Pancreas (tissue), 10 donors: Measurements from ENCODE around the gene COG2. TPM values are rescaled to one million over a fixed set of nuclear protein-coding genes. Genes with fewer than 3 reads are reported as not detected.

Experiments
- ATAC-seq, 4 donors: fragments of 200-7000 bp; cut with Tn5 transposase; one replicate each; pipeline versions ENCODE4 v1.8.0 to v1.9.1; 2020; ENCODE audit warnings: mild to moderate bottlenecking in 4 of 4, moderate library complexity in 4 of 4
- DNase-seq, 6 donors: peaks; one replicate each; pipeline ENCODE4 v3.0.0-alpha.2; 2020
- FAIRE-seq: peaks from 2 replicates; lab custom pipeline; 2012; peaks lifted over from hg19 to GRCh38; lab: Jason Lieb, UNC
- H3K27ac ChIP-seq, 4 donors: fragments of 200-600 bp; sonication (generic); 1 replicate in 3 of 4; 2 replicates in 1 of 4; pipeline versions ENCODE4 v1.5.0 to v1.8.0; 2020
- H3K27me3 ChIP-seq, 4 donors: fragments of 200-600 bp; one replicate each; pipeline ENCODE4 v1.8.0; 2021
- H3K36me3 ChIP-seq, 3 donors: fragments of 200-600 bp; sonication (generic) in 1 of 3; one replicate each; pipeline versions ENCODE4 v1.5.0 to v1.8.0; 2020 to 2021
- H3K4me1 ChIP-seq, 3 donors: fragments of 200-600 bp; one replicate each; pipeline ENCODE4 v1.8.0; 2021
- H3K4me3 ChIP-seq, 4 donors: fragments of 200-600 bp; sonication (generic) in 2 of 4; one replicate each; pipeline versions ENCODE4 v1.5.0 to v1.8.0; 2020 to 2021
- H3K9me3 ChIP-seq, 4 donors: fragments of 200-600 bp; one replicate each; pipeline ENCODE4 v1.8.0; 2021
- WGBS, 2 donors: extraction: QIAGEN DNeasy Blood & Tissue Kit; methylation state at CpG; one replicate each; pipeline ENCODE4 v1.1.7; 2013; 5-methylcytosine and 5-hydroxymethylcytosine counted together
- intact Hi-C, 3 donors: fragments of 100-400 bp; cut with DNase I; formaldehyde crosslinking; loops; one replicate each; pipeline versions ENCODE4 v1.11.1 to v1.14.2; 2022
- polyA plus RNA-seq, 2 donors: library from polyadenylated mRNA; stranded (reverse); fragments of 200-250 nt; gene quantifications; one replicate each; pipeline ENCODE4 v1.2.3, GENCODE V29; 2013
- total RNA-seq, 6 donors: library from RNA; stranded (reverse); fragmentation: NEBNext Ultra II Directional in 4 of 6; extraction: Animal tissue kit (Norgen Biotek cat#: 25700) in 4 of 6; gene quantifications; one replicate each; pipeline versions ENCODE4 v1.2.1 to v1.2.4, GENCODE V29; 2021 to 2023
- TF ChIP-seq, protein P1 (sequence below), 4 donors: fragments of 200-600 bp; sonication (generic) in 3 of 4; IDR thresholded peaks; one replicate each; pipeline versions ENCODE4 v1.5.0 to v1.8.0; 2021; ENCODE audit warnings: antibody characterized with exemption in 4 of 4
- donor health status: healthy with polysubstance abuse.
- donor health status: DM: no; HTN: no; CAD: no; lungs with moderate emphysema.
- donor health status: DM: no; HTN: no; CAD: no.
- donor health status: control.
- donor health status: control.
- donor health status: Bipolar disorder and iron deficiency.
- donor health status: DM: yes; HTN: yes; CAD: no.
- donor health status: DM: no; HTN: no; CAD: no.
- donor health status: DM: no; HTN: no; CAD: no.
- donor health status: DM: yes; HTN: yes; CAD: no.

COG2 gene
- total and polyA plus RNA-seq, 8 donors = 6.5 to 17.1 (median 14.5) TPM

DNA sequence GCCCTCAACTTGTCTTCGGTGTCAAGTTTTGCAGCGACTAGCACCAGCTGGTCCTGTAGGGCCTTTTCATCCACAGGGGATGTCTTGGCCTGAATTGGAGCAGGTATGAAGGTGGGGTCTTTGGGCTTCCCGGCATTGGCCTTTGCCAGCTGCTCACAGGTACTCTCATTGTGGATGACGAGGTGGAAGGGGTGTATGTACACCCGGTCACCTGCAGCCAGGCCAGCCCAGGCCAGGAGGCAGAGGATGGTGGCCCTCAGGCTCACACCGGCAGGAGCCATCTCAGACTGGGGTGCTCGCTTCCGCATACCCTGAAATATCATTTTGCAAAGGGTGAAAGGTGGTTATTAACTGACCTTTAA is 68.2 kb downstream of the COG2 start:
- Histone ChIP-seq H3K4me1 (peaks cover 6 to 15% (median 12%) of the 10 kb centered on the region in 3 donors), H3K36me3 (no peaks in the 10 kb centered on the region), H3K27me3 (no peaks in the 10 kb centered on the region), H3K4me3 (no peak overlapping the region), H3K27ac (no peak overlapping the region), H3K9me3 (no peaks in the 10 kb centered on the region)
- intact Hi-C loops = no loop called here
- DNase-seq (no peak), FAIRE-seq (no peak), ATAC-seq (no peak)
- 92 to 97% methylated on average over 8 of the region's 8 CpGs for WGBS, 2 donors
- TF ChIP-seq, protein P1, sequence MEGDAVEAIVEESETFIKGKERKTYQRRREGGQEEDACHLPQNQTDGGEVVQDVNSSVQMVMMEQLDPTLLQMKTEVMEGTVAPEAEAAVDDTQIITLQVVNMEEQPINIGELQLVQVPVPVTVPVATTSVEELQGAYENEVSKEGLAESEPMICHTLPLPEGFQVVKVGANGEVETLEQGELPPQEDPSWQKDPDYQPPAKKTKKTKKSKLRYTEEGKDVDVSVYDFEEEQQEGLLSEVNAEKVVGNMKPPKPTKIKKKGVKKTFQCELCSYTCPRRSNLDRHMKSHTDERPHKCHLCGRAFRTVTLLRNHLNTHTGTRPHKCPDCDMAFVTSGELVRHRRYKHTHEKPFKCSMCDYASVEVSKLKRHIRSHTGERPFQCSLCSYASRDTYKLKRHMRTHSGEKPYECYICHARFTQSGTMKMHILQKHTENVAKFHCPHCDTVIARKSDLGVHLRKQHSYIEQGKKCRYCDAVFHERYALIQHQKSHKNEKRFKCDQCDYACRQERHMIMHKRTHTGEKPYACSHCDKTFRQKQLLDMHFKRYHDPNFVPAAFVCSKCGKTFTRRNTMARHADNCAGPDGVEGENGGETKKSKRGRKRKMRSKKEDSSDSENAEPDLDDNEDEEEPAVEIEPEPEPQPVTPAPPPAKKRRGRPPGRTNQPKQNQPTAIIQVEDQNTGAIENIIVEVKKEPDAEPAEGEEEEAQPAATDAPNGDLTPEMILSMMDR (IDR thresholded peaks at IDR 0.05) = no peak

DNA sequence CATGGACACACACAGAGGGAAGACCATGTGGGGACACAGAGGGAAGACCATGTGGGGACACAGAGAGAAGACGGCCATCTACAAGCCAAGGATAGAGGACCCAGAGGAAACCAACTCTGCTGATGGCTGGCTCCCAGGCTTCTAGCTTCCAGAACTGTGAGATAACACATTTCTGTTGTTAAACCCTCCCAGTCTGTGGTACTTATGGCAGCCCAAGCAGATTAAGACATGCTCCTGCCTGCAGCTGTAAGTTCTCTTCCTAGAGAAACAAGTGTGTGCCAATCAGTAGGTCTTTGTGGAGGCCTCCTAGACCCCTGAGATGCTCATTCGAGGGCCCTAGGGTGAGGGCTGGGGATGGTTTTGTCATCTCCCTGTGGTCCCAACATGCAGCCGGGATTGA is 69.0 kb downstream of the COG2 start:
- intact Hi-C loops = no loop called here
- Histone ChIP-seq H3K36me3 (no peaks in the 10 kb centered on the region), H3K4me1 (peaks cover 6 to 15% (median 12%) of the 10 kb centered on the region in 3 donors), H3K9me3 (no peaks in the 10 kb centered on the region), H3K27ac (no peak overlapping the region), H3K27me3 (no peaks in the 10 kb centered on the region), H3K4me3 (no peak overlapping the region)
- ATAC-seq (no peak), FAIRE-seq (no peak), DNase-seq (no peak)
- 94% methylated on average over 3 of the region's 3 CpGs for WGBS, 2 donors
- TF ChIP-seq, protein P1 (IDR thresholded peaks at IDR 0.05) = no peak

DNA sequence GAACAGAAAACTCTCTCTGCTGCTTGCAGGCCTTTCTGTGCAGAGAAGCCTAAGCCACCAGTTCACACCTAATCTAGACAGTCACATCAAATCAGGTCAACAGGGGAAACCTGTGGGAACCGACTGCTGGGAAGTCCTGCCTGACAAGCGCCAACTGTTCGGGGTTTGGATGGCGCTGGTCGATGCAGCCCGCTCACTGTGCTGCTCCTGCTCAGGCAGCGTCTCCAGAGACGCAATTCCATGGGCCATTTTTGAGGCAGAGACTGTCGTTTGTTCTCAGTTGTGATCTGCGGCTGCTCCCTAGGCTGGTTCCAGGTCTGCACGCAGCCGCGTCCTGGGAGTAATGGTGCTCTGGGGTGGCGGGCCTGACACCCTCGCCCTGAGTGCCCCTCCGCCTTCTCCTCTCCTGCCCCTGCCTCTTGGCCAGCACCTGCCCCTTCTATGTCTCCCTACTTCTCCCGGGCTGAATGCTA is 70.2 kb downstream of the COG2 start:
- peaks cover 6 to 15% (median 12%) of the 10 kb centered on the region in 3 donors for H3K4me1 ChIP-seq
- no peak for FAIRE-seq
- TF ChIP-seq, protein P1 (IDR thresholded peaks at IDR 0.05) = no peak
- no peak for DNase-seq
- ATAC-seq = no peak
- H3K9me3 ChIP-seq = no peaks in the 10 kb centered on the region
- H3K27me3 ChIP-seq = no peaks in the 10 kb centered on the region
- intact Hi-C loops = no loop called here
- H3K36me3 ChIP-seq = no peaks in the 10 kb centered on the region
- no peak overlapping the region for H3K4me3 ChIP-seq
- 95% methylated on average over 17 of the region's 17 CpGs for WGBS, 2 donors
- H3K27ac ChIP-seq = no peak overlapping the region

DNA sequence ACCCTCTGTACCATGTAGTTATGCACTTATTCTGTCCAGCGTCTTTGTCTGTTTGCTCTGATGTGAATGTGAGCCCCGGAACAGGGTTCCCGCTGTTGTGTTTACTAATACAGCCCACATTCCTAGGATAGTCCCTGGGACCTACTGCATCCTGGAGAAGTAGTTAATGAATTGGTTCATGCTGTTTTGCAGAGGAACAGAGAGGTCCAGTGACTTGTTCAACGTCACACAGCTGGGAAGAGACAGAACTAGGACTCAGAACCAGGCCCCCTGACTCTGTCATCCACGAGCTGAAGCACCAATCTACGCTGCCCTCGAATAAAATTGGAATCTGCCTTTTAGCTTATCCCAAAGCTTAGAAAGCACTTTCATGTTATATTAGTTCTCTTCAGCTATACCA is 70.9 kb downstream of the COG2 start:
- no peak overlapping the region for H3K4me3 ChIP-seq
- H3K9me3 ChIP-seq = no peaks in the 10 kb centered on the region
- no peaks in the 10 kb centered on the region for H3K36me3 ChIP-seq
- intact Hi-C loops = no loop called here
- peaks cover 6 to 15% (median 12%) of the 10 kb centered on the region in 3 donors for H3K4me1 ChIP-seq
- H3K27ac ChIP-seq = no peak overlapping the region
- DNase-seq (no peak), FAIRE-seq (no peak), ATAC-seq (no peak)
- TF ChIP-seq, protein P1 (IDR thresholded peaks at IDR 0.05) = no peak
- no peaks in the 10 kb centered on the region for H3K27me3 ChIP-seq
- WGBS, 2 donors = 78 to 82% methylated on average over 7 of the region's 7 CpGs

DNA sequence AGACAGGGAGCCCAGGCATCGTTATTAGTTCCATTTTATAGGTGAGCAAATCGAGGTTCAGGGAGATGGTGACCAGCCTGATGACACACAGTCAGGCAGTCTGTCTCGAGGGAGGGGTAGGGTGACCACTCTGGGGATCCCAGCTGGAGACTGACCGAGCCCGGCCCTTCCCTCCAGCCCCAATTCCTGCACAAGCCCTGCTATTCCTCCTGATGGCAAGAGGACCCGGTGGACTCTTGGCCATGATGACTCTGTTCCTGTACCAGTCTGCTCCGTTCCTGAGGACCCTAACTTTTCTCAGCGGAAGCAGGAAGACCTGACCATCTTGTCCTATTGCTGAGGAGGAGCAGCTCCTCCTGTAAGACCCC is 71.2 kb downstream of the COG2 start:
- FAIRE-seq = no peak
- intact Hi-C loops = no loop called here
- WGBS, 2 donors = 78 to 83% methylated on average over 8 of the region's 8 CpGs
- TF ChIP-seq, protein P1 (IDR thresholded peaks at IDR 0.05) = no peak
- no peak for DNase-seq
- no peak for ATAC-seq
- Histone ChIP-seq H3K9me3 (no peaks in the 10 kb centered on the region), H3K27ac (peak overlapping the region in 3 of 4 donors; percentile 38 to 80 (median 77)), H3K4me3 (no peak overlapping the region), H3K4me1 (peaks cover 6 to 15% (median 12%) of the 10 kb centered on the region in 3 donors), H3K27me3 (no peaks in the 10 kb centered on the region), H3K36me3 (no peaks in the 10 kb centered on the region)
